Thyroid gland (tissue), 4 donors: ENCODE measurements around the gene PRRT1B.

Experiments used
- POLR2A ChIP-seq, 2 donors: fragments of 450-650 bp; IDR thresholded peaks; one replicate each; pipeline ENCODE4 v1.6.1; 2017; ENCODE audit warnings: antibody characterized with exemption in 2 of 2, mild to moderate bottlenecking in 2 of 2, moderate library complexity in 1 of 2
- TF ChIP-seq, protein P1 (sequence below), 6 experiments: fragments of 200-600 bp in 3 of 6; fragments of 450-650 bp in 3 of 6; sonication (generic) in 3 of 6; IDR thresholded peaks; one replicate each; pipeline ENCODE4 v1.5.1; 2016 to 2019; ENCODE audit warnings: antibody characterized with exemption in 6 of 6, mild to moderate bottlenecking in 2 of 6, inconsistent platforms in 1 of 6, moderate library complexity in 1 of 6

GRCh38 chr9:131528886-131529505 lies 16.3 kb upstream of the PRRT1B start:
- TF ChIP-seq, protein P1, sequence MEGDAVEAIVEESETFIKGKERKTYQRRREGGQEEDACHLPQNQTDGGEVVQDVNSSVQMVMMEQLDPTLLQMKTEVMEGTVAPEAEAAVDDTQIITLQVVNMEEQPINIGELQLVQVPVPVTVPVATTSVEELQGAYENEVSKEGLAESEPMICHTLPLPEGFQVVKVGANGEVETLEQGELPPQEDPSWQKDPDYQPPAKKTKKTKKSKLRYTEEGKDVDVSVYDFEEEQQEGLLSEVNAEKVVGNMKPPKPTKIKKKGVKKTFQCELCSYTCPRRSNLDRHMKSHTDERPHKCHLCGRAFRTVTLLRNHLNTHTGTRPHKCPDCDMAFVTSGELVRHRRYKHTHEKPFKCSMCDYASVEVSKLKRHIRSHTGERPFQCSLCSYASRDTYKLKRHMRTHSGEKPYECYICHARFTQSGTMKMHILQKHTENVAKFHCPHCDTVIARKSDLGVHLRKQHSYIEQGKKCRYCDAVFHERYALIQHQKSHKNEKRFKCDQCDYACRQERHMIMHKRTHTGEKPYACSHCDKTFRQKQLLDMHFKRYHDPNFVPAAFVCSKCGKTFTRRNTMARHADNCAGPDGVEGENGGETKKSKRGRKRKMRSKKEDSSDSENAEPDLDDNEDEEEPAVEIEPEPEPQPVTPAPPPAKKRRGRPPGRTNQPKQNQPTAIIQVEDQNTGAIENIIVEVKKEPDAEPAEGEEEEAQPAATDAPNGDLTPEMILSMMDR (IDR thresholded peaks at IDR 0.05): no peak
- no peak for TF ChIP-seq POLR2A (IDR thresholded peaks at IDR 0.05)
